Adrenal gland (tissue), 5 donors: ENCODE results near the gene RNF151.
"Not testable (repeated sequence)": the region's sequence is repeated elsewhere in the genome, so short reads cannot be mapped to it uniquely, and the experiment has no call there.

Source experiments
- POLR2A ChIP-seq, 2 donors: fragments of 450-650 bp; IDR thresholded peaks; one replicate each; pipeline ENCODE4 v1.6.1; 2017; ENCODE audit warnings: antibody characterized with exemption in 2 of 2, mild to moderate bottlenecking in 2 of 2, moderate library complexity in 1 of 2
- TF ChIP-seq, protein P1 (sequence below), 6 experiments: fragments of 450-650 bp in 4 of 6; fragments of 200-600 bp in 2 of 6; sonication (generic) in 1 of 6; IDR thresholded peaks; 1 replicate in 5 of 6; 2 replicates in 1 of 6; pipeline versions ENCODE4 v1.5.1 to v1.8.0; 2016 to 2021; ENCODE audit warnings: antibody characterized with exemption in 6 of 6, mild to moderate bottlenecking in 2 of 6, moderate library complexity in 1 of 6
- donor health status: DM: no; HTN: no; CAD: no.

DNA sequence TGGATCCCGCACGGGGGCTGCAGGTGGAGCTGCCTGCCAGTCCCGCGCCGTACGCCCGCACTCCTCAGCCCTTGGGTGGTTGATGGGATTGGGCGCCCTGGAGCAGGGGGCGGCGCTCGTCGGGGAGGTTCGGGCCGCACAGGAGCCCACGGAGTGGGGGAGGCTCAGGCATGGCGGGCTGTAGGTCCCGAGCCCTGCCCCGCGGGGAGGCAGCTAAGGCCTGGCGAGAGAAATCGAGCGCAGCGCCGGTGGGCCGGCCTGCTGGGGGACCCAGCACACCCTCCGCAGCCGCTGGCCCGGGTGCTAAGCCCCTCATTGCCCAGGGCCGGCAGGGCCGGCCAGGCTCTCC is 8.5 kb upstream of the RNF151 start:
- TF ChIP-seq, protein P1, sequence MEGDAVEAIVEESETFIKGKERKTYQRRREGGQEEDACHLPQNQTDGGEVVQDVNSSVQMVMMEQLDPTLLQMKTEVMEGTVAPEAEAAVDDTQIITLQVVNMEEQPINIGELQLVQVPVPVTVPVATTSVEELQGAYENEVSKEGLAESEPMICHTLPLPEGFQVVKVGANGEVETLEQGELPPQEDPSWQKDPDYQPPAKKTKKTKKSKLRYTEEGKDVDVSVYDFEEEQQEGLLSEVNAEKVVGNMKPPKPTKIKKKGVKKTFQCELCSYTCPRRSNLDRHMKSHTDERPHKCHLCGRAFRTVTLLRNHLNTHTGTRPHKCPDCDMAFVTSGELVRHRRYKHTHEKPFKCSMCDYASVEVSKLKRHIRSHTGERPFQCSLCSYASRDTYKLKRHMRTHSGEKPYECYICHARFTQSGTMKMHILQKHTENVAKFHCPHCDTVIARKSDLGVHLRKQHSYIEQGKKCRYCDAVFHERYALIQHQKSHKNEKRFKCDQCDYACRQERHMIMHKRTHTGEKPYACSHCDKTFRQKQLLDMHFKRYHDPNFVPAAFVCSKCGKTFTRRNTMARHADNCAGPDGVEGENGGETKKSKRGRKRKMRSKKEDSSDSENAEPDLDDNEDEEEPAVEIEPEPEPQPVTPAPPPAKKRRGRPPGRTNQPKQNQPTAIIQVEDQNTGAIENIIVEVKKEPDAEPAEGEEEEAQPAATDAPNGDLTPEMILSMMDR (IDR thresholded peaks at IDR 0.05) = not testable (repeated sequence)
- not testable (repeated sequence) for TF ChIP-seq POLR2A (IDR thresholded peaks at IDR 0.05)
